Endothelial cell of umbilical vein (primary cell): Measurements from ENCODE around the gene SNW1. TPM values are rescaled to one million over a fixed set of nuclear protein-coding genes. Genes with fewer than 3 reads are reported as not detected.

ENCODE experiments used
- BruUV-seq: library from RNA; stranded (reverse); fragments of 400-500 nt; replicated peaks from 2 replicates; lab custom pipeline; 2021; lab: Mats Ljungman, UMichigan
- CTCF ChIA-PET: fragments of 300-600, 350-600 bp; sonication (Branson Sonifier 250); formaldehyde crosslinking; loops from one replicate; lab custom pipeline; 2021; ENCODE audit warnings: antibody characterized with exemption, inconsistent platforms; lab: Charles Lee
- POLR2A ChIA-PET: fragments of 300-600, 350-600 bp; sonication (Branson Sonifier 250); formaldehyde crosslinking; loops from one replicate; lab custom pipeline; 2021; ENCODE audit warnings: antibody characterized with exemption, inconsistent platforms; lab: Charles Lee
- DNase-seq: peaks from one replicate; pipeline ENCODE4 v3.0.0-alpha.2; 2011; ENCODE audit warnings: low read depth, low spot score
- FAIRE-seq: peaks from 2 replicates; lab custom pipeline; 2011; peaks lifted over from hg19 to GRCh38; lab: Jason Lieb, UNC
- H2AFZ ChIP-seq: 2 replicates; pipeline ENCODE4 v1.6.0; 2012; ENCODE audit warnings: low read depth, low read length, control low read depth, inconsistent platforms
- H3K27ac ChIP-seq: 2 replicates; pipeline ENCODE4 v1.5.1; 2011; ENCODE audit warnings: low read depth, mild to moderate bottlenecking, control low read depth, low read length, moderate library complexity; ENCODE audit not compliant: insufficient read depth
- H3K27me3 ChIP-seq, 2 experiments: 2 replicates each; pipeline versions ENCODE4 v1.6.0 to v1.6.1; 2011; ENCODE audit warnings: low read length in 2 of 2, mixed read lengths in 1 of 2; ENCODE audit not compliant: control insufficient read depth in 2 of 2, insufficient read depth in 2 of 2
- H3K36me3 ChIP-seq, 2 experiments: 2 replicates in 1 of 2; 3 replicates in 1 of 2; pipeline ENCODE4 v1.5.1; 2011; ENCODE audit warnings: low read length in 2 of 2, mild to moderate bottlenecking in 1 of 2, moderate library complexity in 1 of 2; ENCODE audit not compliant: control insufficient read depth in 2 of 2, insufficient read depth in 2 of 2; ENCODE audit errors: extremely low read depth in 1 of 2
- H3K4me1 ChIP-seq: 3 replicates; pipeline ENCODE4 v1.5.1; 2011; ENCODE audit warnings: mild to moderate bottlenecking, low read length; ENCODE audit not compliant: control insufficient read depth, insufficient read depth; ENCODE audit errors: extremely low read depth
- H3K4me2 ChIP-seq: 2 replicates; pipeline ENCODE4 v1.6.1; 2011; ENCODE audit warnings: low read length, control low read depth, mixed read lengths; ENCODE audit not compliant: insufficient read depth
- H3K4me3 ChIP-seq, 3 experiments: fragments of 200-600 bp in 1 of 3; sonication (generic), shearing (Covaris generic) in 1 of 3; replicated peaks in 1 of 3; 2 replicates each; pipeline ENCODE4 v1.5.1; 2011 to 2016; ENCODE audit warnings: control low read depth in 3 of 3, low read length in 3 of 3, mild to moderate bottlenecking in 2 of 3, inconsistent platforms in 1 of 3, low read depth in 1 of 3, moderate library complexity in 1 of 3; ENCODE audit not compliant: insufficient read depth in 1 of 3
- H3K79me2 ChIP-seq: 2 replicates; pipeline ENCODE4 v1.6.0; 2012; ENCODE audit warnings: low read length, inconsistent platforms; ENCODE audit not compliant: control insufficient read depth, insufficient read depth
- H3K9ac ChIP-seq: replicated peaks from 2 replicates; pipeline ENCODE3; 2011; ENCODE audit warnings: low read length, control low read depth; ENCODE audit not compliant: insufficient read depth; ENCODE audit errors: extremely low read depth
- H3K9me1 ChIP-seq: replicated peaks from 3 replicates; pipeline ENCODE4 v1.6.0; 2011; ENCODE audit warnings: mild to moderate bottlenecking, low read length; ENCODE audit not compliant: control insufficient read depth, insufficient read depth; ENCODE audit errors: extremely low read depth
- H3K9me3 ChIP-seq: replicated peaks from 2 replicates; pipeline ENCODE4 v1.5.1; 2012; ENCODE audit warnings: low read length, inconsistent platforms; ENCODE audit not compliant: control insufficient read depth, insufficient read depth
- H4K20me1 ChIP-seq: replicated peaks from 2 replicates; pipeline ENCODE3; 2011; ENCODE audit warnings: mild to moderate bottlenecking, low read length; ENCODE audit not compliant: control insufficient read depth, insufficient read depth; ENCODE audit errors: extremely low read depth
- EZH2 ChIP-seq: IDR thresholded peaks from 2 replicates; pipeline ENCODE4 v1.6.1; 2012; ENCODE audit warnings: borderline replicate concordance, low read depth, mild to moderate bottlenecking, moderate library complexity, low read length, inconsistent platforms; ENCODE audit not compliant: severe bottlenecking
- FOS ChIP-seq: IDR thresholded peaks from 2 replicates; pipeline ENCODE4 v1.6.1; 2011; ENCODE audit warnings: mild to moderate bottlenecking, low read length, moderate library complexity, borderline replicate concordance; ENCODE audit not compliant: insufficient read depth
- GATA2 ChIP-seq: IDR thresholded peaks from 2 replicates; pipeline ENCODE4 v1.7.0; 2011; ENCODE audit warnings: low read depth, mild to moderate bottlenecking, moderate library complexity, mixed read lengths, low read length; ENCODE audit not compliant: insufficient read length, insufficient read depth
- JUN ChIP-seq: IDR thresholded peaks from 2 replicates; pipeline ENCODE4 v1.6.1; 2011; ENCODE audit warnings: borderline replicate concordance, low read depth; ENCODE audit not compliant: insufficient read length, insufficient read depth
- MYC ChIP-seq: IDR thresholded peaks from one replicate; pipeline ENCODE4 v1.6.1; 2011; ENCODE audit warnings: mild to moderate bottlenecking, low read depth, low read length
- POLR2A ChIP-seq: IDR thresholded peaks from 2 replicates; pipeline ENCODE4 v1.6.1; 2012; ENCODE audit warnings: low read depth, mild to moderate bottlenecking, control low read depth, low read length
- POLR2AphosphoS5 ChIP-seq: IDR thresholded peaks from 2 replicates; pipeline ENCODE4 v1.6.1; 2012; ENCODE audit warnings: low read depth, mild to moderate bottlenecking, control low read depth, low read length, moderate library complexity; ENCODE audit not compliant: insufficient read depth
- dilution Hi-C: fragments of 300-500 bp; cut with MboI; formaldehyde crosslinking; loops from one replicate; pipeline ENCODE4 v1.15.0; 2019; ENCODE audit warnings: low sequenced_read_pairs; ENCODE audit not compliant: extremely low pct_ligation_motif_present
- intact Hi-C: fragments of 100-400 bp; cut with micrococcal nuclease; formaldehyde crosslinking; loops from one replicate; pipeline ENCODE4 v1.10.0; 2022
- polyA plus RNA-seq, 4 experiments: library from polyadenylated mRNA; depleted of rRNA in 3 of 4; stranded (reverse) in 3 of 4; unstranded in 1 of 4; fragments of >200 nt; gene quantifications; 2 replicates each; pipeline versions ENCODE4 v1.2.1 to v1.2.3, GENCODE V29; 2011 to 2012; ENCODE audit warnings: missing spikeins in 1 of 4
- total RNA-seq: library from RNA; stranded (reverse); gene quantifications from 2 replicates; pipeline ENCODE4 v1.2.3, GENCODE V29; 2021
- TF ChIP-seq, protein P1 (sequence below): IDR thresholded peaks from 2 replicates; pipeline ENCODE4 v1.6.1; 2011; ENCODE audit not compliant: insufficient read depth, insufficient read length
- TF ChIP-seq, protein P2 (sequence below), 2 donors: IDR thresholded peaks; 1 replicate in 1 of 2; 2 replicates in 1 of 2; pipeline ENCODE4 v1.5.1; 2011; ENCODE audit warnings: low read length in 2 of 2, mild to moderate bottlenecking in 2 of 2, moderate library complexity in 2 of 2, control low read depth in 1 of 2, inconsistent platforms in 1 of 2, low read depth in 1 of 2; ENCODE audit not compliant: insufficient read depth in 1 of 2; ENCODE audit errors: extremely low read depth in 1 of 2

Gene SNW1
- total and polyA plus RNA-seq, 2 donors (not counting 3 experiments of a cell fraction or from before 2014, with no cell fraction given) = 14.3 to 104 TPM

DNA sequence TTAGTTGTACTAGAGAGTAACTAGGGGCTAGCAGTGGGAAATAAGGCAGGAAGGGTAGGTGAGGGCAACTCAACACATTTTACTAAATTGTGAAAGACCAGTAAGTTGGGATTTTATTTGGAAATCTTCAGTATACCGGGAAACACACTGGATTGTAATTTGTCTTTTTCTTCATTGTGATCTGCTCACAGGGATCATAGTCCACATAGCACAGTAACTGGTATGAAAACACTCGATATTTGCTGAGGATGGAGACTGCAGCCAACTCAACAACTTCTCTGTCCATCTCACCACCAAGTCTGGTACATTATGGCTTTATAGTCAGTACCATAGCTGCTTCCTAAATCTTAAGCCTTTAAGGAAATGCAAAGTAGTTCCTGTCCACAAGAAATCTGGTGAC, 50.6 kb downstream of the SNW1 start:
- Histone ChIP-seq H4K20me1 (no peaks in the 10 kb centered on the region), H3K79me2 (peaks cover 63% of the 10 kb centered on the region), H2AFZ (no peak overlapping the region), H3K27me3 (no peaks in the 10 kb centered on the region), H3K4me1 (peaks cover 21% of the 10 kb centered on the region), H3K9ac (no peak overlapping the region), H3K4me2 (no peak overlapping the region), H3K9me3 (no peaks in the 10 kb centered on the region), H3K9me1 (no peaks in the 10 kb centered on the region), H3K36me3 (peaks cover 19 to 21% of the 10 kb centered on the region in 2 experiments), H3K4me3 (no peak overlapping the region), H3K27ac (no peak overlapping the region)
- dilution Hi-C loops = no loop called here
- DNase-seq = no peak
- POLR2A ChIA-PET = no interaction called here
- FAIRE-seq = no peak
- TF ChIP-seq POLR2AphosphoS5 (no peak), FOS (no peak), EZH2 (no peak), MYC (no peak), JUN (no peak), GATA2 (no peak), POLR2A (no peak)
- TF ChIP-seq, protein P1, sequence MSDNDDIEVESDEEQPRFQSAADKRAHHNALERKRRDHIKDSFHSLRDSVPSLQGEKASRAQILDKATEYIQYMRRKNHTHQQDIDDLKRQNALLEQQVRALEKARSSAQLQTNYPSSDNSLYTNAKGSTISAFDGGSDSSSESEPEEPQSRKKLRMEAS = no peak
- TF ChIP-seq, protein P2, sequence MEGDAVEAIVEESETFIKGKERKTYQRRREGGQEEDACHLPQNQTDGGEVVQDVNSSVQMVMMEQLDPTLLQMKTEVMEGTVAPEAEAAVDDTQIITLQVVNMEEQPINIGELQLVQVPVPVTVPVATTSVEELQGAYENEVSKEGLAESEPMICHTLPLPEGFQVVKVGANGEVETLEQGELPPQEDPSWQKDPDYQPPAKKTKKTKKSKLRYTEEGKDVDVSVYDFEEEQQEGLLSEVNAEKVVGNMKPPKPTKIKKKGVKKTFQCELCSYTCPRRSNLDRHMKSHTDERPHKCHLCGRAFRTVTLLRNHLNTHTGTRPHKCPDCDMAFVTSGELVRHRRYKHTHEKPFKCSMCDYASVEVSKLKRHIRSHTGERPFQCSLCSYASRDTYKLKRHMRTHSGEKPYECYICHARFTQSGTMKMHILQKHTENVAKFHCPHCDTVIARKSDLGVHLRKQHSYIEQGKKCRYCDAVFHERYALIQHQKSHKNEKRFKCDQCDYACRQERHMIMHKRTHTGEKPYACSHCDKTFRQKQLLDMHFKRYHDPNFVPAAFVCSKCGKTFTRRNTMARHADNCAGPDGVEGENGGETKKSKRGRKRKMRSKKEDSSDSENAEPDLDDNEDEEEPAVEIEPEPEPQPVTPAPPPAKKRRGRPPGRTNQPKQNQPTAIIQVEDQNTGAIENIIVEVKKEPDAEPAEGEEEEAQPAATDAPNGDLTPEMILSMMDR (IDR thresholded peaks at IDR 0.05; ENCODE audit: extremely low read depth in 1 of 2, insufficient read depth in 1 of 2, low read depth in 1 of 2, low read length in 2 of 2) = no peak
- CTCF ChIA-PET = no interaction called here
- intact Hi-C loops = no loop called here
- BruUV-seq = no TSS peak
